Activated naive CD8-positive, alpha-beta T cell treated with anti-CD3 and anti-CD28 coated beads, Interleukin-2, amount 50 U/mL, for 16 hours (primary cell): ENCODE data around the gene MICAL1.

Experiments used
- DNase-seq: peaks from one replicate; pipeline ENCODE4 v3.0.0-alpha.2; 2020; ENCODE audit warnings: low read depth, low spot score

MICAL1 gene

GRCh38 chr6:109429496-109429895, 26.1 kb downstream of the MICAL1 start:
- DNase-seq: no peak

DNA sequence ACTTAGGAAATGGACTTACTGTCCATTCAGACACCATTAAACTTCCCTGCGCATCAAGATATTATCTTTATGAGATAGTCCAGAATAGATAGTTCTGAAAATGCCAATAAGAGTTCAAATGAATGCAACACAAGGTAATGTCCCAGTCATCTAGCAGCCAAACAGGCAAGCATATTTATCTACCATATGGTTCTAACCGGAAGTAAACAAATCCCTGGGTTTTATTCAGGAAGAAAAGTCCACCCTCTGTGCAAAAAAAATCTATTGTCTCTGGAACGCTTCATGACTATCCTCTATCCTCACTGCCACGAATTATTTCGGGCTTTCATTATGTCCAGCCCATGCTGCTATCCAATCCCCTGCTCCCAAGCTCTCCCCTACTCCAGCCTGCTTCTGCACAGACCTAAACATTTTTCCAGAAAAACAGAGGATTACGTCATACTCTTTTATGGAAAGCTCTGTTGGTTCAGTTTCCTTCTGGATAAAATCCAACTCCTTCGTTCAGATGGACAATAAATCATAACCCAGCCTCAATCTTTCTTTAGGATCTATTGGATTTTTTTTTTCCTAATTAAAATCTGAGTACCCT, 26.6 kb downstream of the MICAL1 start:
- DNase-seq: no peak

GRCh38 chr6:109424946-109425345, 30.6 kb downstream of the MICAL1 start:
- no peak for DNase-seq

DNA sequence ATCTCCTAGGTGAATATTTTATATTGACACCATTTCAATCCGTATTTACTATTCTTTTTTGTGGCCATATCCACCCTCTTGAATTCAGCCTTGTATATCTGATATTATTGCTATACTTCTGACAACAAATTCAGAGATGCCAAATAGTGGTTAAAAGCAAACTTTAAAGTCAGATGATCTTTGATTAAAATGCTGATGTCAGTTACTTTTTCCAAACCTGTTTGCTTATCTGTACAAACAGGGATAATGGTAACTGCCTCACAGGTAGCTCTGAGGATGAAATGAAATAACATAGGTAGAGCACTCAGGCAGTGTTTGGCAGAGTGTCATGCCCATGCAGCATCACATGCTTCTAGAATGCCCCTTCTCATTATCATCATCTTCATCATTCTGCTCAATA, 34.4 kb downstream of the MICAL1 start:
- DNase-seq: no peak

GRCh38 chr6:109420751-109421150, 34.8 kb downstream of the MICAL1 start:
- no peak for DNase-seq

DNA sequence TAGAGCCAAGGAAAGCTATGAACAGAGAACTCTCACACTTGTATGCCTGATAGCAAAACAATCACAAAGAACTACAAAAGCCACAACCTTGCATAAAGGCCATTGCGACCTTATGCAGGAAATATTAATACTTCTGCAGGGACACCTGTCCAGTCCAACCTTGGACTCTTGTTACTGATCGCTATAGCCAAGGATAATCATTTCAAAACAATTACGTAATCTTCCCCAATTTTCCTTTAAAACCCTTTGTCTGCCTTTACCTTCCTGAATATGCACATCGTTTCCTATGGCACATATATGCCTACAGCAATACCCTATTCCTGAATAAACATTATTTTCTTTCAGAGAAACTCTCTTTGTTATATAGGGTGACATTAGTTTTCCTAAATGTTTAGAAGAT, 37.9 kb downstream of the MICAL1 start:
- no peak for DNase-seq

- no peak for DNase-seq
These were observed 44.5 kb downstream of the MICAL1 start for GRCh38 chr6:109411034-109411433.

DNA sequence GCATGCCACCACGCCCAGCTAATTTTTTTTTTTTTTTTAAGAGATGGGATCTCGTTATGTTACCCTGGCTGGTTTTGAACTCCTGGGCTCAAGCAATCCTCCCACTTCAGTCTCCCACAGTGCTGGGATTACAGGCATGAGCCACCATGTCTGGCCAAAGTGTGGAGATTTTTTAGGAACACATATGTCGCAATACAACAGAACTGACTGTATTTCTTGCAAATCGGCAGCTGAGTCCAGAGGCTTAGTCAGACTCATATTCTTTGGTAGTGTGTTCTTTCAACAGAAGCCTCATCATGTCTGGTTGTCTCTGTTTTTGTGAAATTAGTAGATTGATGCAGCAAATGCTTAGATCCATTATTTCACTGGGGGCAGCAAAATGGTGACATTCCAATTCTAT, 49.4 kb downstream of the MICAL1 start:
- DNase-seq: no peak

DNA sequence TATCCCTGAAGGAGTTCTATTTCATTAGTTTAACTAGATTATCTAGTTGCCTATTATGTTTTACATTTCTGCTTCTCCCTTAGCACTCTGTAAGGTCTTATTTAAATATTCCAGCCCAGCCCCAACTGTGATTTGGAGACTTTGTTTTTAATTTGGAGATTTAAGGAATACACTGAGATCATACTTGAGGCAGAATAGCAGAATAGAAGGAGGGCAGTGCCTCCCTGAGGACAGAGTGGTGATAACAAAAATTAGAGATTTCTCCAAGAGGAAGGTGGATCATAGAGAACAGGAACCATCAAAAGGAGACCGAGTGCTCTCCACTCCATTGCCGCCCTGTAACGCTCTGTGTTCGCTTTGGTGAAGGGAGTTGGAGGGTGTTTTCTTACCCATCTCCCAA, 58.6 kb downstream of the MICAL1 start:
- no peak for DNase-seq

DNA sequence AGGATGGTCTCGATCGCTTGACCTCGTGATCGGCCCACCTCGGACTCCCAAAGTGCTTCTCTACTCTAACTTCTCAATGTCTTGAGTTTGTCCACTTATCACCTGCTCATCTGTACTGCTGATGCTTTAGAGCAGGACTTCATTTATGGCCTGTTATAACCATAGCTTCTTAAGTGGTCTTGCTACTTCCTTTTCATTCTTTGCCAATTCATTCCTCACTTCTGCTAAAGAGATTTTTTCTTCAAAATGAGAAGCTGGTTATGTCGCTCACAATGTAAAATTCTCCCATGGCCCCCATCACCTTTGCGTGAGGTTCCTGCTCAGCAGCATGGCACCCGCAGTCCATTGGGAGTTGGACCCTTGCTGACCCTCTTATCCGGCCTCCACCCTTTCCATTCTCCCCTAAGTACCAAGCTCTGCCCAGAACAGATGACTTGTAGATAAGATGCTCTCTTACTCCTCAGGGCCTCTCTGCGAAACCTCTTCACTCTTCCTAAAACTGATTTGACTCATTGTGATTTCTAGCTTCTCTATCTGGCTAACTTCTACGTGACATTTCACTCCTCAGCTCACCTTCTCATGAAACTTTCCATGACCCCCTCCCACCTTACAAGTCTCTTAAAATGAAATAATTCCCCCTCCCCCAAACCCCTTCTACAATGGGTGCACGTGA, 59.4 kb downstream of the MICAL1 start:
- no peak for DNase-seq
